Fibroblast of mammary gland (primary cell): ENCODE measurements around the gene RFX3.

ENCODE experiments used
- DNase-seq: peaks from one replicate; pipeline ENCODE4 v3.0.0-alpha.2; 2010; ENCODE audit warnings: low read depth
- H3K4me3 ChIP-seq: 2 replicates; pipeline ENCODE4 v1.5.1; 2011; ENCODE audit warnings: low read depth, mild to moderate bottlenecking, low read length, moderate library complexity; ENCODE audit not compliant: control insufficient read depth
- CTCF ChIP-seq: conservative IDR thresholded peaks from 2 replicates; pipeline ENCODE4 v1.5.1; 2011; ENCODE audit warnings: low read depth, low read length, inconsistent platforms; ENCODE audit not compliant: control insufficient read depth, insufficient read depth

The RFX3 gene

DNA sequence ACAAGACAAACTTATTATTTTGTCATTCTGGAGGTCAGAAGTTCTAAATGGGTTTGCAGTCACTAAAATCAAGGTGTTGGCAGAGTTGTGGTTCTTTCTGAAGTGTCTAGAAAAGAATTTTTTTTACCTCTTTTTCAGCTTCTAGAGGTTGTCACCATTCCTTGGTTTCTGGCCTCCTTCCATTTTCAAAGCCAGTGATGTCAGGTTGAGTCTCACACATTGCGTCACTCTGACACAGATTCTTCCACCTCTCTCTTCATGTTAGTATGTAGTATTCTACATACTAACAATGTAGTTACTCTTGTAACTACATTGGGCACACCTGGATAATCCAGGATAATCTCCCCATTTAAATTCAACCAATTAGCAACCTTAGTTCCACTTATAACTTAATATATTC lies 290.3 kb downstream of the RFX3 start:
- TF ChIP-seq CTCF = no peak
- DNase-seq = peak; percentile 47
- no peak overlapping the region for H3K4me3 ChIP-seq

DNA sequence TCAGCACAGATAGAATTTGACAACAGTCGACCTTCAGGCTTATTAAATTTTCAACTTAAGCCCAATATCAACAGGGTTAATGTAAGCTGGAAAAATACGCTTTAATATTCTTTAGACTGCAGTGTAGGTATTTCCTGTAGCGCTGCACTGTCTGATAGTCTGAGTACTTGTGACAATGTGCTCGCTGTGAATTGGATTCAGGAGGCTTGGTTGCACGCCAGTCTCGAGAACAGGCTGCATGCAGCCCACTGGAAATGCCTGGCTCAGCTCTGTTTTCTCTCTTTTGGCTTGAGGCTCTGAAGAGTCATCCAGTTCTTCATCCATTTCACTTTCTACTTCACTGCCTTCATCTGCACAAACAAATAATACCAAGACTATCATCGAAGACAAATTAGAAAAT lies 300.9 kb downstream of the RFX3 start:
- H3K4me3 ChIP-seq = no peak overlapping the region
- DNase-seq = no peak
- TF ChIP-seq CTCF = no peak

DNA sequence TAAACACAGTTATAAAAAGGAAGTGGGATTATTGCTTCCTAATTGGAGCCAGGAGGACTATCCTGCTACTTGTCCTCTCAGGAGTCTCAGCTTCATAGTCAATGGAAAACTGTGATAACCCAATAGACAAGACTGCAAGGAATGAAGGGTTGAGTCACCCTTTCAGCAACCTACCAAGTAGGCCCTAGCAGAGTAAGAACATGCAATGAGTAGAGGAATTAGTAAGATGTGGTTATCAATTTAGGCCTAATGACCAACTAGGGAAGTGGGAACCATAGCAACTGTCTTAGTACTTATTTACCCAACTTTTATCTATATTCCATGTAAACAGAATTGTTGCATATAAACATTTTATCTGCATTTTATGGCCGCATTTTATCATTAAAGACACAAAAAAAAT lies 310.1 kb downstream of the RFX3 start:
- TF ChIP-seq CTCF = no peak
- DNase-seq = no peak

GRCh38 chr9:3214741-3215140 lies 311.1 kb downstream of the RFX3 start:
- DNase-seq = no peak
- no peak overlapping the region for H3K4me3 ChIP-seq
- TF ChIP-seq CTCF = no peak

More for the DNA sequence above, 310.1 kb downstream of the RFX3 start:
- no peak overlapping the region for H3K4me3 ChIP-seq

GRCh38 chr9:3205421-3206095 lies 320.2 kb downstream of the RFX3 start:
- no peak for TF ChIP-seq CTCF
- H3K4me3 ChIP-seq = no peak overlapping the region
- no peak for DNase-seq

DNA sequence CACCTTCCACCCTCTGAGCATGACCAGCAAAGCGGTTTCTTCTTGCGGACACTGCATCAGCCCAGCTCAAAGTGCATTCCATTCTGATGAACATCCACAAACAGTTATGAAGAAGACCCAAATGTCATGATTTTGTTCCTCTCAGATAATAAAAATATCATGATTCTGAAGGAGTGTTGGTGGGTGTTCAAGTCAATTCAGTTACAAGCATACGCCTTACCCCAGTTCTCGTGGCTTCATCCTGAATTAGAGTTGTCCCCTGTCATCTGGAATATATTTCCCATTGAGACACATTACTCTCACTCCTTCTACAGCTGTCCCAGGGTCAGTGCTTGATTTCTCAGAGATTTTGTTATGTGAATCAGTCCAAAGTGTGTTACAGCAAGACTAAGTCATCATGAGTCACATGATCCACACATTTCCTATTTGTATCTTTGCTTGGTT lies 325.4 kb downstream of the RFX3 start:
- DNase-seq = peak; percentile 90
- TF ChIP-seq CTCF = no peak

DNA sequence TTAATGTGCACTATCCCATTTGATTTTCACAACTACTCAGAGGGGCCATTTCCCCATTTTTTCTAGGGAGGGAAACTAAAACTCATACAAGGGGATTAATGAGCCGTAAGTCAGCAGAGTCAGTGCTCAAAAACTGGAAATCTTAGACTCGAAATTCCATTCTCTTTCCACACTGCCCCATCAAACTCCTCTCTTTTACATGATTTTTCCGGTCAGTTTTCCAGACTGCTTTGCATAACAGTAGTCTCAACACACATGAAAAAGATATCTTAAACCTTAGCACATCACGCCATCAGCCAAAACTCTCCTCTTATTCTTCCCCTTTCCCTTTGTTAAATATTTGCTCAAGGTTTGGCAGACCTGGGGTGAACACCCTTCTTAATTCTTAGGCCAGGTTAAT lies 332.0 kb downstream of the RFX3 start:
- TF ChIP-seq CTCF = no peak
- no peak for DNase-seq
- no peak overlapping the region for H3K4me3 ChIP-seq

More for the DNA sequence above, 325.4 kb downstream of the RFX3 start:
- no peak overlapping the region for H3K4me3 ChIP-seq
